ENCODE results near the gene TSHR.
"Not testable (repeated sequence)": the region's sequence is repeated elsewhere in the genome, so short reads cannot be mapped to it uniquely, and the experiment has no call there.

TSHR gene

DNA sequence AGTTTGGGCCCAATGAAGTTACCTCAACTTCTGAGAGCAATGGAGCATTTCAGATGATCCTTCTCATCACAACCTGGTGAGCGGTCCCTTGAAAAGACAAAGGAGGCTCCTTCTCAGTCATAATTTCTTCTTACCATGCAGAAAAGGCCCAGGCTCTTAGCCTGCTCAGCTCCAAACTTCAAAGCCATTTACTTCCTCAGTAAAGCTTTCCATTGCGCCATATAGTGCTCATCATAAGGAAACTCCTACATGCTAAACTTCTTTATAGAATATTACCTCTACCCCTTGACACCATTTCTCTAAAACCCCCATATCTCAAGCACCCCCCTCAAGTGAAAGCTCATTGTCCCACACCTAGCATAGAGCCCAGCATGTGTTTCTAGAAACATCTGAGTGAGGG, 138.2 kb downstream of the TSHR start:
- H3K36me3 Mint-ChIP-seq, result no peaks in the 10 kb centered on the region
- no peaks in the 10 kb centered on the region for H3K27me3 Mint-ChIP-seq
- CTCF ChIA-PET, result no interaction called here
- H3K4me1 Mint-ChIP-seq, result no peaks in the 10 kb centered on the region
- no peak for DNase-seq
- no peak overlapping the region for H3K27ac Mint-ChIP-seq
- H3K9me3 Mint-ChIP-seq, result no peaks in the 10 kb centered on the region
- H3K4me3 Mint-ChIP-seq, result no peak overlapping the region

DNA sequence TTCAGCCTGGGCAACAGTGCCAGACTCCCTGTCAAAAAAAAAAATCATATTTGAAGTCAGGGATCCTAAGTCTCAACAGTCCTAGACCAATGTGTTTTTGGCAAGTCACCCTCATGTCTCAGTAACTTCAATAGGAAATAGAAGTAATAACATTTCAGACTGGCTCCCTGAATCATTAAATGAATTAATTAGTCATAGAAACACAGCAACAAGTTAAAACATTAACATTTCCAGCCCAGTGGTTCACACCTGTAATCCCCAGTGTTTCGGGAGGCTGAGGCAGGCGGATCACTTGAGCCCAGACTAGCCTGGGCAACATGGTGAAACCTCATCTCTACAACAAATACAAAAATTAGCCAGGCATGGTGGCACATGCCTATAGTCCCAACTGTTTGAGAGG, 140.1 kb downstream of the TSHR start:
- no peaks in the 10 kb centered on the region for H3K9me3 Mint-ChIP-seq
- no peaks in the 10 kb centered on the region for H3K27me3 Mint-ChIP-seq
- H3K4me1 Mint-ChIP-seq, result no peaks in the 10 kb centered on the region
- DNase-seq, result no peak
- no peak overlapping the region for H3K27ac Mint-ChIP-seq
- CTCF ChIA-PET, result no interaction called here
- no peaks in the 10 kb centered on the region for H3K36me3 Mint-ChIP-seq
- H3K4me3 Mint-ChIP-seq, result no peak overlapping the region

DNA sequence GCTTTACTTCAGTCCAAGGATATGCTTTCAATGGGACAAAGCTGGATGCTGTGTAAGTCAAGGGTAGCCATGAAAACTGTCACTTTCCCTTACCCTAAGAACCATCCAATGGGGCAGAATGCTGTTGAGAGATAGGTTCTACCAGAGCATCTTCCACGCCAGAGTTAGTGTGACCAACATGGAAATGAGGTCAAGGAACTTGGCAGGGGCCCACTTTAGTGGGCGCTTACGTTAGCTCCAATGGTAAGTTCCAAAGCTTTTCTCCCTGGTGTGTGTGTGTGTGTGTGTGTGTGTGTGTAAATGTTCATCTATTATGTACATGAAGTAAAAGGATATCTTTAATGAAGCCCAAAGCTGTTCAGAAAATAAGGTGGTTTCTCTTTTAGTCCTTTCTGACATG, 141.2 kb downstream of the TSHR start:
- Mint-ChIP-seq H3K4me1 (no peaks in the 10 kb centered on the region), H3K36me3 (no peaks in the 10 kb centered on the region), H3K4me3 (no peak overlapping the region), H3K9me3 (no peaks in the 10 kb centered on the region), H3K27ac (no peak overlapping the region), H3K27me3 (no peaks in the 10 kb centered on the region)
- DNase-seq, result no peak
- CTCF ChIA-PET, result no interaction called here

DNA sequence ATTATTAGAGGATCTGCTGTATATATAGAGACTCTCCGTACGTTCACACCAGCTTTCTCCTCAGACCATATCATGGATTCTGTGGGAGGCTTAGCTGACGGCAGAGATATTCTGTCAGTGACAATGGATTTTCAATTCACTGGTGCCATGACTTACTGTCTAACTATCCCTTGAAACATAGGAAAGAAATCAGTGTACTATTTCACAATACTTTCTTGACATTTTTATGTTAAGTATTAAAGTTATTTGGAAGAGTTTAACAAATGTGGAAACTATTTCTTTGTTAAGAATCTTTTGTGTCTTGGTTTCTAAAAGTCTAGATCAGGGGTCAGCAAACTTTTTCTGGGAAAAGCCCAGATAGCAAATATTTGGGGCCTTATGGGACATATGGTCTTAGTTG, 146.8 kb downstream of the TSHR start:
- Mint-ChIP-seq H3K27me3 (no peaks in the 10 kb centered on the region), H3K36me3 (no peaks in the 10 kb centered on the region), H3K27ac (no peak overlapping the region), H3K4me1 (no peaks in the 10 kb centered on the region), H3K9me3 (no peaks in the 10 kb centered on the region), H3K4me3 (no peak overlapping the region)
- CTCF ChIA-PET, result no interaction called here
- DNase-seq, result no peak

DNA sequence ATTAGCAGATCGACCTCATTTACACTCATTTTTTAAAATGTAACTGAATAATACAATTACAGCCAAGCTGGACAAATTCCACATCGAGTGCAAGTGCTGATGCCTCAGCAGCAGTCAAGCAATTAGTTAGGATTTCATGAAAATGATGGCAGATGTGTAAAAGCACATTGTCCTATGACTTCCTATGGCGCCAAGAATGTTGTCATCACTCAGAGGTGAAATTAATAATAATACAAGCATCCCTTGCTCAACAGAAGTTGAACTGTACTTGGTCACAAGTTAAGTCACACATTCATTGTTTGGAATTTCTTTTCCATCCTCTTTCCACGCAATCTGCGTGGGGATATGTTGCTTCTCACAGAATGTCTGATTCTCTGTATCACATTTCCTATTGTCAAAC, 148.0 kb downstream of the TSHR start:
- no peak for DNase-seq
- no peaks in the 10 kb centered on the region for H3K4me1 Mint-ChIP-seq
- CTCF ChIA-PET, result no interaction called here
- H3K9me3 Mint-ChIP-seq, result no peaks in the 10 kb centered on the region
- H3K27ac Mint-ChIP-seq, result no peak overlapping the region
- H3K4me3 Mint-ChIP-seq, result no peak overlapping the region
- H3K27me3 Mint-ChIP-seq, result no peaks in the 10 kb centered on the region
- H3K36me3 Mint-ChIP-seq, result no peaks in the 10 kb centered on the region

DNA sequence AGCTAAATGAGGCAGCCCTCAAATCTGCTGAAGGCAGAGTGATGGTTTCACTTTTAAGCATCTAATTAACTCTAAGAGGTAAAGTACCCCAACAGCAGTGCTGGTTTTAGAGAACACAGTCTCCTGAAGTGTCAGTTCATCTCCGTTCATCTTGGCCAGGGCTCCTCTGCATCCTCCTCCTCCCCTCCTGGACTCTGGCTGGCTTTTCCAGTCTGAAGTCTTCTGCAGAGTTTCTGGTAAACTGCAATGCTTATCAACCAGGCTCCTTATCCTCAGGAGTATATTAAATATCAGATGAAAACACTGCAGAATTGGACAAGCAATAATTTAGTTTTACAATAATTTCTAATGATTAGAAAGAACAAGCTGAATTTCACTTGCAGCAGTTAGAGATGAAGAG, 150.0 kb downstream of the TSHR start:
- H3K27me3 Mint-ChIP-seq, result no peaks in the 10 kb centered on the region
- H3K4me1 Mint-ChIP-seq, result no peaks in the 10 kb centered on the region
- CTCF ChIA-PET, result no interaction called here
- H3K4me3 Mint-ChIP-seq, result no peak overlapping the region
- DNase-seq, result no peak
- no peaks in the 10 kb centered on the region for H3K36me3 Mint-ChIP-seq
- H3K27ac Mint-ChIP-seq, result no peak overlapping the region
- no peaks in the 10 kb centered on the region for H3K9me3 Mint-ChIP-seq

DNA sequence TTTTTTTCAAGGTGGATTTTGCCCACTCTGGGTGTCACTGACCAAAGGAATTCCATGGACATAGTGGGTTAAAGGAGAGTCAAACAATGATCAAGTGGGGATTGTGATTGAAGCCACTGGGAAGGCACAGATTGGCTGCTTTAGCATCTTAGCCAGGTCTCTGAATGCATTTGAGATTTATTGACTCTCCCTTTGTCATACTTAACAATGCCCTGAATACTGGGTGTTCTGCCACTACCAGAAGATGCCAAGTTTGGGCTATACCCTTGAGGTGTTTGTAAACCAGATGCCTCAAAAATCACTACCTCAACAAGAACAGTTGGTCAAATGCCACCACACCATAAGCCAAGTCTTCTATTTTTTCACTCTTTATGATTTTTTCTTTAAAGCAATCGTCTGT, 150.5 kb downstream of the TSHR start:
- H3K27me3 Mint-ChIP-seq, result no peaks in the 10 kb centered on the region
- no peak for DNase-seq
- CTCF ChIA-PET, result no interaction called here
- H3K9me3 Mint-ChIP-seq, result no peaks in the 10 kb centered on the region
- H3K4me1 Mint-ChIP-seq, result no peaks in the 10 kb centered on the region
- H3K27ac Mint-ChIP-seq, result no peak overlapping the region
- H3K4me3 Mint-ChIP-seq, result no peak overlapping the region
- H3K36me3 Mint-ChIP-seq, result no peaks in the 10 kb centered on the region

DNA sequence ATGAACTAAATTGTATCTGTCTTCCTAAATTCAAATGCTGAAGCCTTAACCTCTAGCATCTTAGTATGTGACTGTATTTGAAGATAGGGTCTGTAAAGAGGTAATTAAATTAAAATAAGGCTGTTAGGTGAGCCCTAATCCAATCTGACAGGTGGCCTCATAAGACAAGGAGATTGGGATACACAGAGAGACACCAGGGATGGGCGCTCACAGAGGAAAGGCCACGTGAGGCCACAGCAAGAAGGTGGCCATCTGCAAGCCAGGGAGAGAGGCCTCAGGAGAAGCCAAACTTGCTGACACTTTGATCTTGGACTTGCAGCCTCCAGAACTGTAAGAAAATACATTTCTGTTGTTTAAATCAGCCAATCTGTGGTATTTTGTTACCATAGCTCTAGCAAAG, 154.8 kb downstream of the TSHR start:
- CTCF ChIA-PET, result no interaction called here
- Mint-ChIP-seq H3K4me1 (no peaks in the 10 kb centered on the region), H3K9me3 (no peaks in the 10 kb centered on the region)

DNA sequence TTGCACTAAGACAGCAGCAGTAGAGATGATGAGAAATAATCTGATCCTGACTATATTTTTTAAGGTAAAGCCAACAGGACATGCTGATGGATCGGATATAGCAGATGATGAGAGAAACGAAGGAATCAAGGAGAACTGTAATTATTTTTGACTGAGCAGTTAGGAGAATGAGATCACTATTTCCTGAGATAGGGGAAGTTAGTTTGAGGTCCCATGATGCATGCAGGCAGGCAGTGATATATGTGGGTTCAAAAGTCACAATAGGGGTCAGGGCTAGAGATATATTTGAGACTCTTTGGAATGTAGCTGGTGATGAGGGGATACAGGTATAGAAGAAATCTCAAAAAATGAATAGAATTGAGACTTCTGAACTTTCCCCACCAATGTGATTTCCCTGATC, 157.8 kb downstream of the TSHR start:
- Mint-ChIP-seq H3K4me3 (no peak overlapping the region), H3K4me1 (no peaks in the 10 kb centered on the region), H3K27ac (no peak overlapping the region), H3K27me3 (no peaks in the 10 kb centered on the region), H3K9me3 (no peaks in the 10 kb centered on the region), H3K36me3 (no peaks in the 10 kb centered on the region)
- no peak for DNase-seq
- CTCF ChIA-PET, result no interaction called here

More for the DNA sequence above, 154.8 kb downstream of the TSHR start:
- no peak overlapping the region for H3K4me3 Mint-ChIP-seq
- no peak overlapping the region for H3K27ac Mint-ChIP-seq
- H3K27me3 Mint-ChIP-seq, result no peaks in the 10 kb centered on the region
- DNase-seq, result no peak
- no peaks in the 10 kb centered on the region for H3K36me3 Mint-ChIP-seq

DNA sequence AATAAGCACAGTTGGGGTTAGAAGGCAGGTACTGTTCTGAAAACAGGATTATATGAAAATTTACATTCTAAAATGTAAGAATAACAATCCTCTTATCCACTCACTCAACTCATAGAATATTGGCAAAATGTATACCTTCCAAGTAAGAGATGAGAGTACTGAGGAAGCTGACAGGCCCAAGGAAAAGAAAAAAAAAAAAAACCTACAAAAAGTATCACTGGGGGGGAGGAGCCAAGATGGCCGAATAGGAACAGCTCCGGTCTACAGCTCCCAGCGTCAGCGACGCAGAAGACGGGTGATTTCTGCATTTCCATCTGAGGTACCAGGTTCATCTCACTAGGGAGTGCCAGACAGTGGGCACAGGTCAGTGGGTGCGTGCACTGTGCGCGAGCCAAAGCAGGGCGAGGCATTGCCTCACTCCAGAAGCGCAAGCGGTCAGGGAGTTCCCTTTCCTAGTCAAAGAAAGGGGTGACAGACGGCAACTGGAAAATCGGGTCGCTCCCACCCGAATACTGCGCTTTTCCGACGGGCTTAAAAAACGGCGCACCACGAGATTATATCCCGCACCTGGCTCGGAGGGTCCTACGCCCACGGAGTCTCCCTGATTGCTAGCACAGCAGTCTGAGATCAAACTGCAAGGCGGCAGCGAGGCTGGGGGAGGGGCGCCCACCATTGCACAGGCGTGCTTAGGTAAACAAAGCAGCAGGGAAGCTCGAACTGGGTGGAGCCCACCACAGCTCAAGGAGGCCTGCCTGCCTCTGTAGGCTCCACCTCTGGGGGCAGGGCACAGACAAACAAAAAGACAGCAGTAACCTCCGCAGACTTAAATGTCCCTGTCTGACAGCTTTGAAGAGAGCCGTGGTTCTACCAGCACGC, 158.8 kb downstream of the TSHR start:
- H3K27me3 Mint-ChIP-seq, H3K27ac Mint-ChIP-seq, H3K4me1 Mint-ChIP-seq, H3K4me3 Mint-ChIP-seq, CTCF ChIA-PET, DNase-seq, H3K9me3 Mint-ChIP-seq, H3K36me3 Mint-ChIP-seq: not testable (repeated sequence)

DNA sequence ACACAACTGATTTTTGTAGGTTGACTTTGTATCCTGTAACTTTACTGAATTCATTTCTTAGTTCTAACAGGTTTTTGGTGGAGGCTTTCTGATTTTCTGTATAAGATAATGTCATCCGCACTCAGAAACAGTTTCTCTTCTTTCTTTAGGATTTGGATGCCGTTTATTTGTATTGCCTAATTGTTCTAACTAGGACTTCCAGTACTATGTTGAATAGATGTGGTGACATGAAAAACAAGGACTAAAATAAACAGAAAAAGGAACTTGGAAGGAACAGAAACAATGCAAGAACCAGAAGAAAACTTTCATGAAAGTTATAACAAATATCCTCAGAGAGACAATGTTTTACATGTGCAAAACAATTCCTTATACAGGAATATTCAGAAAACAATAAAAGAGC, 165.1 kb downstream of the TSHR start:
- peaks cover 8% of the 10 kb centered on the region for H3K4me1 Mint-ChIP-seq
- CTCF ChIA-PET, result no interaction called here
- no peak overlapping the region for H3K4me3 Mint-ChIP-seq
- H3K9me3 Mint-ChIP-seq, result no peaks in the 10 kb centered on the region
- no peak for DNase-seq
- no peaks in the 10 kb centered on the region for H3K36me3 Mint-ChIP-seq
- no peak overlapping the region for H3K27ac Mint-ChIP-seq
- no peaks in the 10 kb centered on the region for H3K27me3 Mint-ChIP-seq

DNA sequence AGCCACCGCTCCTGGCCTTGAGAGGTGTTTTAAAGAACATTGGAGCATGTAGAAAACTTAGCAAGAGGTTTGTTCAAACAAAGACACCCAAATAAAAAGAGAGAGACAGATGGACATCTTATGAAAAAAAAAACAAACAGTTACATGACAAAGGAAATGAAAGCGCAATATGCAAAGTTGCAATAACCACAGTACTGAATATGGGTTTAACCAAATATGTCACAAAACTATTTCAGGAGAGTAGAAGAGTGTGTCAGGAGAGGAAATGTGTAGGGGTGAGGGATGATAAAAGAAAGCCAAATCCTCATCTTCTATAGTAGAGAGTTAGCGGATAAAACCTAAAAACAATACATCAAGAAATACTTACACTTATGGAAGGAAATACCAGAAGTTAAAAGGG, 166.9 kb downstream of the TSHR start:
- H3K27me3 Mint-ChIP-seq, result no peaks in the 10 kb centered on the region
- no peaks in the 10 kb centered on the region for H3K36me3 Mint-ChIP-seq
- H3K4me3 Mint-ChIP-seq, result no peak overlapping the region
- no peak overlapping the region for H3K27ac Mint-ChIP-seq
- peaks cover 8% of the 10 kb centered on the region for H3K4me1 Mint-ChIP-seq
- H3K9me3 Mint-ChIP-seq, result no peaks in the 10 kb centered on the region
- no peak for DNase-seq
- CTCF ChIA-PET, result no interaction called here

DNA sequence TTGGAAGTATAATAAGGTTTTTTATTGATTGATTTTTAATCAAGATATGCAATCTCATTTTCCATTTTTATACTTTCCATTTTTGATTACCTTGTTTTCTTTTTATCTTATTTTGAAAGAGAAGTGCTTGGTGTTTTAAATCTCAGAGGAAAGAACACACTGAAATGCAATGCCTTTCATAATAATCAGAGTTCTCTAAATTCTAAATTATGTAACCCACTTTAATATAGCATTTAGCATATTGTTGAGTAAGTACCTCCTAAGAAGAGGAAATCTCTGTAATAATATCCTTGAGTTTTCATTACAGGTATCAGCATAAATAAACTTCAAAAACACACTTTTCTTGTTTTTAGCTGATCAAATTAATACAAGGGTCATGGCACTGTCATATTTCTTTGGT, 168.4 kb downstream of the TSHR start:
- Mint-ChIP-seq H3K4me3 (no peak overlapping the region), H3K27ac (no peak overlapping the region), H3K9me3 (no peaks in the 10 kb centered on the region), H3K27me3 (no peaks in the 10 kb centered on the region), H3K4me1 (peaks cover 8% of the 10 kb centered on the region), H3K36me3 (no peaks in the 10 kb centered on the region)
- CTCF ChIA-PET, result no interaction called here
- no peak for DNase-seq

DNA sequence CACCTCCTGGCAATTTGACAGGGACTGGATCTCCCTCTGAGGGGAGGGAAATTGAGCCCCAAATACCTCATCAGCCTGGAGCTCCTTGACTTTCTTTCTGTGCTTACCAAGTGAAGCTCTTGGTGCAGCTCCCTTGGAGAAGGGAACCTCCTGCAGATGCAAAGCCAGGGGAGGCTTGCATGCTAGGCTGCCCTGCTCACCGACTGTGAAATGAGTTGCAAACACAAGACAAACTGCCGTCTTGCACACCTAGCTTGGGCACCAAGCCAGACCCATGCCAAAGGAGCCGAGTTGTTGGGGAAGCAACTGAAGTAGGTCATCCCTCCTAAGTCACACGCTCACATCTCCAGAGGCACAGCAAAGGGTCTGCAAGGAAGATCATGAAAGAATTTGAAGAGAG, 170.1 kb downstream of the TSHR start:
- CTCF ChIA-PET, result no interaction called here
- H3K27me3 Mint-ChIP-seq, result no peaks in the 10 kb centered on the region
- no peak overlapping the region for H3K4me3 Mint-ChIP-seq
- no peak overlapping the region for H3K27ac Mint-ChIP-seq
- no peak for DNase-seq
- H3K36me3 Mint-ChIP-seq, result no peaks in the 10 kb centered on the region
- peaks cover 8% of the 10 kb centered on the region for H3K4me1 Mint-ChIP-seq
- H3K9me3 Mint-ChIP-seq, result no peaks in the 10 kb centered on the region

DNA sequence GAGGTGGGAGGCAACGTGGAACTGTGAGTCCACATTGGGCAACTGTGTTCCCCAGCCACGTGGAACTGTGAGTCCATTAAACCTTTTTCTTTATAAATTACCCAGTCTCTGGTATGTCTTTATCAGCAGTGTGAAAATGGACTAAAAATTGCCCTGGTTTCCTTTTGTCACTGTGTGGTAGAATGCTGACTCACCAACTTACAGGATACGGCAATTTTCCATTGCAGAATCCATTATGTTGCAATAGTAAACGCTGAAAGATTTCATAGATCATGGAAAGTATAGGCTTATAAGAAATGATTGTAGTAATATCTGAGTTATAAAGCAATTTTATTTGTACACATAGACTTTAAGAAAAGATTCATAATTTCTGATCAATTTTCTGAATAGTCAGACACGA, 172.4 kb downstream of the TSHR start:
- Mint-ChIP-seq H3K9me3 (no peaks in the 10 kb centered on the region), H3K36me3 (no peaks in the 10 kb centered on the region), H3K4me1 (no peaks in the 10 kb centered on the region), H3K4me3 (no peak overlapping the region), H3K27me3 (no peaks in the 10 kb centered on the region), H3K27ac (no peak overlapping the region)
- DNase-seq, result no peak
- CTCF ChIA-PET, result no interaction called here

DNA sequence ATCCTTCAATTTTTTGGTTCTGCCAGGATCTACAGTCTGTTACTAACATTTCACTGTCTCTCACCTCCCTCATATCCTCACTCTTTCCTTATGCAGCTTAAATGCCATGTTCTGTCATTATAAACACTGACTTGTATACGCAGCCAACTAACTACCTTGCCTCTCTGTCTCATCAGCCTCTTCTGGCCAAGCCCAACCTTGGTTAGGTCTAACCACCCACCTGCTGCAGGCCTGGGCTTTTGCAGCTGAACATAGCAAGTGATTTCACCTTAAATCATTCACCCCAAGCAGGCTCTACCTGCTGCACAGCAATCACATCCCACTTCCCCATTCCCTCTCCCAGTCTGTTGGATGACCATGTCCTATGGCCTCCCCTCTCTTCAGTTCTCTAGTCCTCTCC, 173.8 kb downstream of the TSHR start:
- no peaks in the 10 kb centered on the region for H3K9me3 Mint-ChIP-seq
- H3K36me3 Mint-ChIP-seq, result no peaks in the 10 kb centered on the region
- no peaks in the 10 kb centered on the region for H3K4me1 Mint-ChIP-seq
- CTCF ChIA-PET, result no interaction called here
- H3K27me3 Mint-ChIP-seq, result no peaks in the 10 kb centered on the region
- H3K27ac Mint-ChIP-seq, result no peak overlapping the region
- H3K4me3 Mint-ChIP-seq, result no peak overlapping the region
- DNase-seq, result no peak
